K562 (cell line): Measurements from ENCODE around the gene CPB1. TPM values are rescaled to one million over a fixed set of nuclear protein-coding genes. Genes with fewer than 3 reads are reported as not detected.

Experiments
- ATAC-seq: fragments of 200-7000 bp; cut with Tn5 transposase; 3 replicates; pipeline ENCODE4 v1.9.1; 2020; ENCODE audit warnings: moderate library complexity
- BruUV-seq: library from RNA; stranded (reverse); fragments of 400-500 nt; replicated peaks from 2 replicates; lab custom pipeline; 2021; lab: Mats Ljungman, UMichigan
- CTCF ChIA-PET: fragments of 300-600 bp; formaldehyde crosslinking; extraction: SDS; loops from one replicate; lab custom pipeline; 2021; ENCODE audit warnings: low intra/inter-chr PET ratio; lab: Yijun Ruan, JAX
- POLR2A ChIA-PET: fragments of 300-600, 350-650 bp; sonication (Branson Sonifier 250); formaldehyde crosslinking; extraction: SDS; loops from one replicate; lab custom pipeline; 2021; ENCODE audit warnings: antibody characterized with exemption, inconsistent platforms; lab: Yijun Ruan, JAX
- DNase-seq, 4 experiments: peaks; one replicate each; pipeline versions ENCODE4 v3.0.0 to v3.0.0-alpha.2; 2011 to 2018; ENCODE audit warnings: low spot score in 3 of 4, mixed read lengths in 3 of 4; ENCODE audit errors: extremely low read depth in 1 of 4
- FAIRE-seq: peaks from 2 replicates; lab custom pipeline; 2011; peaks lifted over from hg19 to GRCh38; lab: Jason Lieb, UNC
- H2AFZ ChIP-seq: 2 replicates; pipeline ENCODE4 v1.6.0; 2011; ENCODE audit warnings: low read depth, low read length, control low read depth, inconsistent platforms
- H3K27ac ChIP-seq: fragments of 200-600 bp; 3 replicates; pipeline ENCODE4 v1.8.0; 2011; ENCODE audit warnings: low read depth, mild to moderate bottlenecking, control low read depth, inconsistent platforms, low read length, moderate library complexity, mixed read lengths; ENCODE audit errors: extremely low read depth
- H3K27me3 ChIP-seq, 2 experiments: fragments of 300-600 bp in 1 of 2; 2 replicates in 1 of 2; 3 replicates in 1 of 2; pipeline versions ENCODE4 v1.6.0 to v1.8.0; 2011; ENCODE audit warnings: inconsistent platforms in 2 of 2, low read length in 2 of 2, mild to moderate bottlenecking in 1 of 2, mixed read lengths in 1 of 2, moderate library complexity in 1 of 2; ENCODE audit not compliant: control insufficient read depth in 2 of 2, insufficient read depth in 2 of 2
- H3K36me3 ChIP-seq: fragments of 300-600 bp; 3 replicates; pipeline ENCODE4 v1.8.0; 2011; ENCODE audit warnings: mild to moderate bottlenecking, low read length, inconsistent platforms; ENCODE audit not compliant: control insufficient read depth, insufficient read depth
- H3K4me1 ChIP-seq, 2 experiments: fragments of 200-600 bp in 1 of 2; replicated peaks in 1 of 2; 2 replicates in 1 of 2; 3 replicates in 1 of 2; pipeline versions ENCODE4 v1.5.1 to v1.8.0; 2011; ENCODE audit warnings: inconsistent platforms in 2 of 2, low read length in 2 of 2, mild to moderate bottlenecking in 1 of 2, mixed read lengths in 1 of 2, moderate library complexity in 1 of 2; ENCODE audit not compliant: control insufficient read depth in 2 of 2, insufficient read depth in 2 of 2
- H3K4me2 ChIP-seq: 2 replicates; pipeline ENCODE4 v1.6.1; 2011; ENCODE audit warnings: low read length, control low read depth, inconsistent platforms, mixed read lengths; ENCODE audit not compliant: insufficient read depth
- H3K4me3 ChIP-seq: fragments of 200-600 bp; sonication (generic), shearing (Covaris generic); 2 replicates; pipeline ENCODE4 v1.5.1; 2016; ENCODE audit warnings: control low read depth, inconsistent platforms
- H3K79me2 ChIP-seq: fragments of 200-600 bp; 3 replicates; pipeline ENCODE4 v1.8.0; 2011; ENCODE audit warnings: low read length, inconsistent platforms; ENCODE audit not compliant: control insufficient read depth, insufficient read depth
- H3K9ac ChIP-seq, 2 experiments: 2 replicates each; pipeline versions ENCODE4 v1.6.0 to v1.6.1; 2011; ENCODE audit warnings: low read depth in 2 of 2, low read length in 2 of 2, control low read depth in 1 of 2, inconsistent platforms in 1 of 2, mild to moderate bottlenecking in 1 of 2, mixed read lengths in 1 of 2; ENCODE audit not compliant: insufficient read depth in 1 of 2
- H3K9me1 ChIP-seq: one replicate; pipeline ENCODE4 v1.6.0; 2011; ENCODE audit warnings: inconsistent platforms, mild to moderate bottlenecking, low read length, moderate library complexity; ENCODE audit not compliant: control insufficient read depth, insufficient read depth
- H3K9me3 ChIP-seq: replicated peaks from 2 replicates; pipeline ENCODE4 v1.5.1; 2011; ENCODE audit warnings: low read depth, low read length, inconsistent platforms; ENCODE audit not compliant: control insufficient read depth, insufficient read depth
- H4K20me1 ChIP-seq: replicated peaks from 2 replicates; pipeline ENCODE4 v1.6.1; 2011; ENCODE audit warnings: low read length, inconsistent platforms, mixed read lengths; ENCODE audit not compliant: control insufficient read depth, insufficient read depth
- CREB5 ChIP-seq: fragments of 250-450 bp; sonication (Bioruptor Pico); IDR thresholded peaks from 2 replicates; pipeline ENCODE4 v1.5.0; 2020; ENCODE audit warnings: mild to moderate bottlenecking
- EGR1 ChIP-seq: fragments of 450-650 bp; conservative IDR thresholded peaks from 2 replicates; pipeline ENCODE4 v1.6.1; 2017; ENCODE audit warnings: mild to moderate bottlenecking
- FIP1L1 ChIP-seq: fragments of 200-400 bp; formaldehyde crosslinking; IDR thresholded peaks from 2 replicates; pipeline ENCODE4 v1.6.1; 2018; ENCODE audit warnings: mild to moderate bottlenecking, low read depth, low read length; ENCODE audit not compliant: poor library complexity, severe bottlenecking
- MBD2 ChIP-seq: sonication (generic); IDR thresholded peaks from 2 replicates; pipeline ENCODE4 v1.6.1; 2016; ENCODE audit warnings: low read depth, borderline replicate concordance
- ZBTB40 ChIP-seq, 2 experiments: fragments of 450-650 bp in 1 of 2; sonication (generic) in 1 of 2; formaldehyde crosslinking in 1 of 2; IDR thresholded peaks; 2 replicates each; pipeline versions ENCODE4 v1.7.1 to v1.9.0; 2016 to 2022; ENCODE audit warnings: inconsistent platforms in 1 of 2, mild to moderate bottlenecking in 1 of 2, missing genetic modification reagents in 1 of 2
- ZNF274 ChIP-seq: IDR thresholded peaks from 2 replicates; pipeline ENCODE4 v1.6.1; 2011; ENCODE audit warnings: low read depth, mild to moderate bottlenecking, low read length, moderate library complexity, borderline replicate concordance
- ZNF780A ChIP-seq: fragments of 250-450 bp; sonication (Bioruptor Pico); IDR thresholded peaks from 2 replicates; pipeline ENCODE4 v1.5.0; 2021; ENCODE audit warnings: mild to moderate bottlenecking
- in situ Hi-C: fragments of 300-500 bp; cut with MboI; formaldehyde crosslinking; loops from 4 replicates; pipeline ENCODE4 v1.15.0; 2018; ENCODE audit warnings: inconsistent platforms, mixed read lengths
- intact Hi-C: fragments of 100-400 bp; cut with micrococcal nuclease; formaldehyde crosslinking; loops from 2 replicates; pipeline ENCODE4 v1.14.2; 2022
- polyA plus RNA-seq, 8 experiments: library from polyadenylated mRNA; depleted of rRNA in 4 of 8; stranded (reverse) in 5 of 8; unstranded in 3 of 8; fragments of >200 nt; fragmentation: Nextera tagmentation in 2 of 8; fragmentation: Illumina TruSeq in 1 of 8; extraction: Ambion mirVana in 2 of 8; extraction: Trizol in 1 of 8; gene quantifications; 2 replicates each; pipeline versions ENCODE4 v1.2.1 to v1.2.3, GENCODE V29; 2011 to 2014; ENCODE audit warnings: inconsistent platforms in 1 of 8, missing spikeins in 1 of 8
- total RNA-seq, 7 experiments: library from RNA; depleted of rRNA in 6 of 7; stranded (reverse); fragments of >200 nt in 6 of 7; fragmentation: Illumina TruSeq in 2 of 7; extraction: Trizol in 2 of 7; gene quantifications; 2 replicates each; pipeline versions ENCODE4 v1.2.1 to v1.2.3, GENCODE V29; 2011 to 2021; ENCODE audit warnings: low replicate concordance in 1 of 7
- TF ChIP-seq, protein P1 (sequence below): fragments of 250-450 bp; sonication (Bioruptor Pico); IDR thresholded peaks from 2 replicates; pipeline ENCODE4 v1.5.0; 2021; ENCODE audit warnings: mild to moderate bottlenecking, borderline replicate concordance

CPB1 gene
- total and polyA plus RNA-seq, 9 of the 15 experiments (the other 6 are each of a cell fraction or from before 2014, with no cell fraction given) = 3.7 TPM; not detected in 8

GRCh38 chr3:148903941-148904340 lies 76.3 kb downstream of the CPB1 start:
- BruUV-seq = no TSS peak
- Histone ChIP-seq H3K27ac (no peak overlapping the region), H3K4me1 (no peaks in the 10 kb centered on the region), H3K27me3 (no peaks in the 10 kb centered on the region), H3K79me2 (no peaks in the 10 kb centered on the region), H3K9me3 (no peaks in the 10 kb centered on the region), H3K4me2 (no peak overlapping the region), H2AFZ (no peak overlapping the region), H3K9me1 (no peaks in the 10 kb centered on the region), H3K9ac (no peak overlapping the region), H3K36me3 (no peaks in the 10 kb centered on the region), H4K20me1 (no peaks in the 10 kb centered on the region), H3K4me3 (no peak overlapping the region)
- DNase-seq (no peak), FAIRE-seq (no peak), ATAC-seq (no peak)
- intact Hi-C loops = no loop called here
- ChIA-PET POLR2A (no interaction called here), CTCF (no interaction called here)
- in situ Hi-C loops = no loop called here
- TF ChIP-seq, protein P1, sequence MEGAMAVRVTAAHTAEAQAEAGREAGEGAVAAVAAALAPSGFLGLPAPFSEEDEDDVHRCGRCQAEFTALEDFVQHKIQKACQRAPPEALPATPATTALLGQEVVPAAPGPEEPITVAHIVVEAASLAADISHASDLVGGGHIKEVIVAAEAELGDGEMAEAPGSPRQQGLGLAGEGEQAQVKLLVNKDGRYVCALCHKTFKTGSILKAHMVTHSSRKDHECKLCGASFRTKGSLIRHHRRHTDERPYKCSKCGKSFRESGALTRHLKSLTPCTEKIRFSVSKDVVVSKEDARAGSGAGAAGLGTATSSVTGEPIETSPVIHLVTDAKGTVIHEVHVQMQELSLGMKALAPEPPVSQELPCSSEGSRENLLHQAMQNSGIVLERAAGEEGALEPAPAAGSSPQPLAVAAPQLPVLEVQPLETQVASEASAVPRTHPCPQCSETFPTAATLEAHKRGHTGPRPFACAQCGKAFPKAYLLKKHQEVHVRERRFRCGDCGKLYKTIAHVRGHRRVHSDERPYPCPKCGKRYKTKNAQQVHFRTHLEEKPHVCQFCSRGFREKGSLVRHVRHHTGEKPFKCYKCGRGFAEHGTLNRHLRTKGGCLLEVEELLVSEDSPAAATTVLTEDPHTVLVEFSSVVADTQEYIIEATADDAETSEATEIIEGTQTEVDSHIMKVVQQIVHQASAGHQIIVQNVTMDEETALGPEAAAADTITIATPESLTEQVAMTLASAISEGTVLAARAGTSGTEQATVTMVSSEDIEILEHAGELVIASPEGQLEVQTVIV = no peak
- TF ChIP-seq ZNF780A (no peak), ZBTB40 (IDR thresholded peaks at IDR 0.05) (no peak), ZBTB40 (CRISPR knock-in tag; IDR thresholded peaks at IDR 0.05) (no peak), ZNF274 (no peak), FIP1L1 (no peak), EGR1 (no peak), MBD2 (no peak), CREB5 (no peak)
